SK-N-SH treated with all-trans-retinoic acid at 6 μM for 48 hours (cell line): ENCODE data around the gene SVOP.

Experiments used
- GLIS3 ChIP-seq: fragments of 250-450 bp; sonication (Bioruptor Pico); IDR thresholded peaks from 2 replicates; pipeline ENCODE4 v1.5.0; 2020; ENCODE audit warnings: mild to moderate bottlenecking, moderate library complexity
- PPARA ChIP-seq: fragments of 250-450 bp; sonication (Bioruptor Pico); IDR thresholded peaks from 2 replicates; pipeline ENCODE4 v1.5.0; 2020; ENCODE audit warnings: mild to moderate bottlenecking, borderline replicate concordance
- TOX ChIP-seq: fragments of 250-450 bp; sonication (Bioruptor Pico); IDR thresholded peaks from 2 replicates; pipeline ENCODE4 v1.8.0; 2021; ENCODE audit warnings: mild to moderate bottlenecking, moderate library complexity, borderline replicate concordance
- ZNF70 ChIP-seq: fragments of 450-650 bp; formaldehyde crosslinking; IDR thresholded peaks from 2 replicates; pipeline ENCODE4 v1.5.0; 2020; ENCODE audit warnings: mild to moderate bottlenecking, moderate library complexity
- TF ChIP-seq, protein P1 (sequence below): fragments of 250-450 bp; sonication (Bioruptor Pico); IDR thresholded peaks from 2 replicates; pipeline ENCODE4 v1.8.0; 2020; ENCODE audit warnings: mild to moderate bottlenecking, moderate library complexity, borderline replicate concordance
- TF ChIP-seq, protein P2 (sequence below): fragments of 250-450 bp; sonication (Bioruptor Pico); IDR thresholded peaks from 2 replicates; pipeline ENCODE4 v1.5.1; 2020; ENCODE audit warnings: low read depth, mild to moderate bottlenecking, moderate library complexity

DNA sequence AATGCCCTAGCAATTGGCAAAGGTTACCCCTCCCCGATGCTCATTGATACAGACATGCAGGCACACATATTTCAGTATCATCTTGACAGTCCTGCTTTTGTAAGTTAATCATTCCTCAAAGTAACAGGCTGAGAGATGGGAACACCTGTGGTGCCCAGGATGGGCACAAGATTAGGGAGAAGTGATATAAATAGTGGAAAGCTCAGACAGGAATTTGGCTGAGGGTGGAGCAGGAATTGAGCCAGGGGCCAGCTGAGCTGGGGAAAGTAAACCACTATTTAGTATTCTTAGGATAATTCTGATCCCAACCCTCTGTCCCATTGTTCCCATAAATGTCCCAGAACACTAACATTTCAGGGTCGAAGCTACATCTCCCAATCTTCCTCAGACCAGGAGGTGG, 102.7 kb downstream of the SVOP start:
- TF ChIP-seq ZNF70 (CRISPR knock-in tag) (no peak), GLIS3 (CRISPR knock-in tag) (no peak), PPARA (CRISPR knock-in tag) (no peak), TOX (no peak)
- TF ChIP-seq, protein P1, sequence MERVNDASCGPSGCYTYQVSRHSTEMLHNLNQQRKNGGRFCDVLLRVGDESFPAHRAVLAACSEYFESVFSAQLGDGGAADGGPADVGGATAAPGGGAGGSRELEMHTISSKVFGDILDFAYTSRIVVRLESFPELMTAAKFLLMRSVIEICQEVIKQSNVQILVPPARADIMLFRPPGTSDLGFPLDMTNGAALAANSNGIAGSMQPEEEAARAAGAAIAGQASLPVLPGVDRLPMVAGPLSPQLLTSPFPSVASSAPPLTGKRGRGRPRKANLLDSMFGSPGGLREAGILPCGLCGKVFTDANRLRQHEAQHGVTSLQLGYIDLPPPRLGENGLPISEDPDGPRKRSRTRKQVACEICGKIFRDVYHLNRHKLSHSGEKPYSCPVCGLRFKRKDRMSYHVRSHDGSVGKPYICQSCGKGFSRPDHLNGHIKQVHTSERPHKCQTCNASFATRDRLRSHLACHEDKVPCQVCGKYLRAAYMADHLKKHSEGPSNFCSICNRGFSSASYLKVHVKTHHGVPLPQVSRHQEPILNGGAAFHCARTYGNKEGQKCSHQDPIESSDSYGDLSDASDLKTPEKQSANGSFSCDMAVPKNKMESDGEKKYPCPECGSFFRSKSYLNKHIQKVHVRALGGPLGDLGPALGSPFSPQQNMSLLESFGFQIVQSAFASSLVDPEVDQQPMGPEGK (CRISPR knock-in tag) = no peak
- TF ChIP-seq, protein P2, sequence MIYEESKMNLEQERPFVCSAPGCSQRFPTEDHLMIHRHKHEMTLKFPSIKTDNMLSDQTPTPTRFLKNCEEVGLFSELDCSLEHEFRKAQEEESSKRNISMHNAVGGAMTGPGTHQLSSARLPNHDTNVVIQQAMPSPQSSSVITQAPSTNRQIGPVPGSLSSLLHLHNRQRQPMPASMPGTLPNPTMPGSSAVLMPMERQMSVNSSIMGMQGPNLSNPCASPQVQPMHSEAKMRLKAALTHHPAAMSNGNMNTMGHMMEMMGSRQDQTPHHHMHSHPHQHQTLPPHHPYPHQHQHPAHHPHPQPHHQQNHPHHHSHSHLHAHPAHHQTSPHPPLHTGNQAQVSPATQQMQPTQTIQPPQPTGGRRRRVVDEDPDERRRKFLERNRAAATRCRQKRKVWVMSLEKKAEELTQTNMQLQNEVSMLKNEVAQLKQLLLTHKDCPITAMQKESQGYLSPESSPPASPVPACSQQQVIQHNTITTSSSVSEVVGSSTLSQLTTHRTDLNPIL (CRISPR knock-in tag) = no peak
